ENCODE results near the gene MFAP1.
A peak's percentile ranks its signal among the peaks of the same experiment; 100 is the strongest.

The MFAP1 gene

GRCh38 chr15:43776101-43776717, 48.3 kb downstream of the MFAP1 start:
- DNase-seq (ENCODE audit: low read depth), result no peak

GRCh38 chr15:43775411-43775965, 49.0 kb downstream of the MFAP1 start:
- no peak for DNase-seq (ENCODE audit: low read depth)

- no peak for DNase-seq (ENCODE audit: low read depth)
Measured at GRCh38 chr15:43774062-43774461, 50.4 kb downstream of the MFAP1 start.

GRCh38 chr15:43772624-43773023, 51.9 kb downstream of the MFAP1 start:
- no peak for DNase-seq (ENCODE audit: low read depth)

GRCh38 chr15:43771816-43772215, 52.7 kb downstream of the MFAP1 start:
- DNase-seq (ENCODE audit: low read depth), result no peak

- DNase-seq (ENCODE audit: low read depth), result peak; percentile 22
Measured at GRCh38 chr15:43769584-43770228, 54.8 kb downstream of the MFAP1 start.

GRCh38 chr15:43763819-43764446, 60.6 kb downstream of the MFAP1 start:
- DNase-seq (ENCODE audit: low read depth), result no peak

- DNase-seq (ENCODE audit: low read depth), result no peak
Measured at GRCh38 chr15:43762824-43763223, 61.7 kb downstream of the MFAP1 start.
